ENCODE data around the gene TECPR2.

Gene TECPR2

GRCh38 chr14:102474934-102475333 is 112.2 kb downstream of the TECPR2 start:
- DNase-seq, result no peak

- no peak for DNase-seq
Observed at GRCh38 chr14:102479107-102479506, 116.4 kb downstream of the TECPR2 start.

- no peak for DNase-seq
Observed at GRCh38 chr14:102479777-102480176, 117.0 kb downstream of the TECPR2 start.

GRCh38 chr14:102481371-102481770 is 118.6 kb downstream of the TECPR2 start:
- no peak for DNase-seq

- DNase-seq, result no peak
Observed at GRCh38 chr14:102481791-102482238, 119.1 kb downstream of the TECPR2 start.

- DNase-seq, result no peak
Observed at GRCh38 chr14:102484316-102484715, 121.6 kb downstream of the TECPR2 start.

- no peak for DNase-seq
Observed at GRCh38 chr14:102485693-102486512, 123.2 kb downstream of the TECPR2 start.

- DNase-seq, result no peak
Observed at GRCh38 chr14:102486513-102487203, 123.9 kb downstream of the TECPR2 start.

- DNase-seq, result no peak
Observed at GRCh38 chr14:102487204-102487577, 124.5 kb downstream of the TECPR2 start.

GRCh38 chr14:102490456-102490855 is 127.7 kb downstream of the TECPR2 start:
- no peak for DNase-seq

- no peak for DNase-seq
Observed at GRCh38 chr14:102491366-102491765, 128.6 kb downstream of the TECPR2 start.

GRCh38 chr14:102491786-102492530 is 129.2 kb downstream of the TECPR2 start:
- no peak for DNase-seq

GRCh38 chr14:102492531-102492910 is 129.8 kb downstream of the TECPR2 start:
- DNase-seq, result no peak

- no peak for DNase-seq
Observed at GRCh38 chr14:102493096-102493495, 130.4 kb downstream of the TECPR2 start.

- DNase-seq, result no peak
Observed at GRCh38 chr14:102493585-102493984, 130.8 kb downstream of the TECPR2 start.

- no peak for DNase-seq
Observed at GRCh38 chr14:102495491-102496330, 133.0 kb downstream of the TECPR2 start.

- no peak for DNase-seq
Observed at GRCh38 chr14:102496331-102496691, 133.6 kb downstream of the TECPR2 start.

GRCh38 chr14:102496958-102497744 is 134.4 kb downstream of the TECPR2 start:
- DNase-seq, result no peak

- no peak for DNase-seq
Observed at GRCh38 chr14:102497998-102498677, 135.4 kb downstream of the TECPR2 start.

GRCh38 chr14:102498678-102499265 is 136.0 kb downstream of the TECPR2 start:
- no peak for DNase-seq
